ENCODE measurements around the gene TENT4B.

- TF ChIP-seq CTCF (conservative IDR thresholded peaks at IDR 0.05) (no peak), ZFX (IDR thresholded peaks at IDR 0.05) (no peak)
Measured at GRCh38 chr16:50254072-50254471, 101.0 kb downstream of the TENT4B start.

Data from C4-2B (cell line).